HEK293 (cell line): ENCODE results near the gene MOB2.

Source experiments
- CTCF ChIA-PET: fragments of 350-600 bp; formaldehyde crosslinking; extraction: SDS; loops from one replicate; lab custom pipeline; 2021; ENCODE audit warnings: antibody characterized with exemption; lab: Yijun Ruan, JAX
- POLR2A ChIA-PET: fragments of 300-600 bp; formaldehyde crosslinking; extraction: SDS; loops from one replicate; lab custom pipeline; 2020; ENCODE audit warnings: antibody characterized with exemption, inconsistent platforms; lab: Yijun Ruan, JAX
- H3K27ac ChIP-seq: fragments of 200-500 bp; sonication (Bioruptor generic); 2 replicates; pipeline ENCODE4 v1.5.1; 2014; ENCODE audit warnings: low read depth, low read length, control low read depth, inconsistent platforms; ENCODE audit errors: extremely low read depth
- H3K36me3 ChIP-seq, 2 experiments: fragments of 200-500 bp in 1 of 2; sonication (Bioruptor generic) in 1 of 2; 1 replicate in 1 of 2; 2 replicates in 1 of 2; pipeline ENCODE4 v1.5.1; 2014 to 2017; ENCODE audit warnings: inconsistent platforms in 2 of 2, low read length in 2 of 2; ENCODE audit not compliant: control insufficient read depth in 2 of 2, insufficient read depth in 1 of 2
- H3K4me1 ChIP-seq: fragments of 200-500 bp; sonication (Bioruptor generic); 2 replicates; pipeline ENCODE4 v1.5.1; 2014; ENCODE audit warnings: mild to moderate bottlenecking, low read length, inconsistent platforms; ENCODE audit not compliant: control insufficient read depth, insufficient read depth
- H3K4me3 ChIP-seq: 2 replicates; pipeline ENCODE4 v1.5.1; 2011; ENCODE audit warnings: low read depth, mild to moderate bottlenecking, control low read depth, low read length, moderate library complexity
- H3K9me3 ChIP-seq: fragments of 200-500 bp; sonication (Bioruptor generic); 2 replicates; pipeline ENCODE4 v1.5.1; 2014; ENCODE audit warnings: low read depth, low read length, inconsistent platforms; ENCODE audit not compliant: control insufficient read depth, insufficient read depth
- HOXA7 ChIP-seq: sonication (generic); formaldehyde crosslinking; IDR thresholded peaks from 2 replicates; pipeline ENCODE4 v1.8.1; 2022; ENCODE audit warnings: missing genetic modification reagents, borderline replicate concordance
- KLF16 ChIP-seq: fragments of 450-650 bp; formaldehyde crosslinking; IDR thresholded peaks from 2 replicates; pipeline ENCODE4 v1.5.1; 2017; ENCODE audit warnings: missing biosample characterization, missing genetic modification characterization
- KLF7 ChIP-seq: fragments of 450-650 bp; formaldehyde crosslinking; IDR thresholded peaks from 2 replicates; pipeline ENCODE4 v1.5.1; 2016; ENCODE audit warnings: missing biosample characterization, missing genetic modification characterization, borderline replicate concordance
- KLF9 ChIP-seq: fragments of 450-650 bp; formaldehyde crosslinking; IDR thresholded peaks from 2 replicates; pipeline ENCODE4 v1.5.1; 2016; ENCODE audit warnings: missing biosample characterization, missing genetic modification characterization, low read depth
- OVOL3 ChIP-seq: fragments of 450-650 bp; formaldehyde crosslinking; IDR thresholded peaks from 2 replicates; pipeline ENCODE4 v1.5.1; 2016; ENCODE audit warnings: missing biosample characterization, missing genetic modification characterization
- SETDB1 ChIP-seq: IDR thresholded peaks from one replicate; pipeline ENCODE4 v1.6.1; 2017; ENCODE audit warnings: mild to moderate bottlenecking, low read length, moderate library complexity, mixed read lengths; ENCODE audit not compliant: insufficient read length
- ZBTB21 ChIP-seq: fragments of 450-650 bp; formaldehyde crosslinking; IDR thresholded peaks from 2 replicates; pipeline ENCODE4 v1.5.1; 2017; ENCODE audit warnings: missing biosample characterization, missing genetic modification characterization
- ZBTB8A ChIP-seq: fragments of 450-650 bp; formaldehyde crosslinking; IDR thresholded peaks from 2 replicates; pipeline ENCODE4 v1.5.1; 2016; ENCODE audit warnings: missing biosample characterization, missing genetic modification characterization
- ZNF19 ChIP-seq: fragments of 450-650 bp; formaldehyde crosslinking; IDR thresholded peaks from 2 replicates; pipeline ENCODE4; 2016; ENCODE audit warnings: missing biosample characterization, missing genetic modification characterization, low read depth
- ZNF324 ChIP-seq: fragments of 450-650 bp; formaldehyde crosslinking; IDR thresholded peaks from 2 replicates; pipeline ENCODE4 v1.5.1; 2016; ENCODE audit warnings: missing biosample characterization, missing genetic modification characterization
- ZNF366 ChIP-seq: fragments of 450-650 bp; formaldehyde crosslinking; conservative IDR thresholded peaks from 2 replicates; pipeline ENCODE4 v1.5.1; 2016; ENCODE audit warnings: missing biosample characterization, missing genetic modification characterization
- ZNF561 ChIP-seq: fragments of 450-650 bp; IDR thresholded peaks from 2 replicates; pipeline ENCODE4 v1.5.1; 2018; ENCODE audit warnings: missing biosample characterization, missing genetic modification characterization, borderline replicate concordance
- ZNF664 ChIP-seq: fragments of 450-650 bp; formaldehyde crosslinking; IDR thresholded peaks from 2 replicates; pipeline ENCODE4 v1.5.1; 2016; ENCODE audit warnings: missing biosample characterization, missing genetic modification characterization
- ZNF677 ChIP-seq: fragments of 450-650 bp; IDR thresholded peaks from 2 replicates; pipeline ENCODE4 v1.5.0; 2018; ENCODE audit warnings: missing biosample characterization, mild to moderate bottlenecking, missing genetic modification characterization, moderate library complexity
- TF ChIP-seq, protein P1 (sequence below): fragments of 450-650 bp; formaldehyde crosslinking; IDR thresholded peaks from 2 replicates; pipeline ENCODE4 v1.5.1; 2016; ENCODE audit warnings: missing biosample characterization, missing genetic modification characterization
- TF ChIP-seq, protein P2 (sequence below): fragments of 450-650 bp; formaldehyde crosslinking; IDR thresholded peaks from 2 replicates; pipeline ENCODE4 v1.5.1; 2016; ENCODE audit warnings: missing biosample characterization, missing genetic modification characterization
- TF ChIP-seq, protein P3 (sequence below): fragments of 450-650 bp; formaldehyde crosslinking; IDR thresholded peaks from 2 replicates; pipeline ENCODE4 v1.5.1; 2016; ENCODE audit warnings: missing biosample characterization, missing genetic modification characterization
- TF ChIP-seq, protein P4 (sequence below): fragments of 450-650 bp; formaldehyde crosslinking; IDR thresholded peaks from 2 replicates; pipeline ENCODE4 v1.5.1; 2016; ENCODE audit warnings: missing biosample characterization, missing genetic modification characterization

The MOB2 gene

DNA sequence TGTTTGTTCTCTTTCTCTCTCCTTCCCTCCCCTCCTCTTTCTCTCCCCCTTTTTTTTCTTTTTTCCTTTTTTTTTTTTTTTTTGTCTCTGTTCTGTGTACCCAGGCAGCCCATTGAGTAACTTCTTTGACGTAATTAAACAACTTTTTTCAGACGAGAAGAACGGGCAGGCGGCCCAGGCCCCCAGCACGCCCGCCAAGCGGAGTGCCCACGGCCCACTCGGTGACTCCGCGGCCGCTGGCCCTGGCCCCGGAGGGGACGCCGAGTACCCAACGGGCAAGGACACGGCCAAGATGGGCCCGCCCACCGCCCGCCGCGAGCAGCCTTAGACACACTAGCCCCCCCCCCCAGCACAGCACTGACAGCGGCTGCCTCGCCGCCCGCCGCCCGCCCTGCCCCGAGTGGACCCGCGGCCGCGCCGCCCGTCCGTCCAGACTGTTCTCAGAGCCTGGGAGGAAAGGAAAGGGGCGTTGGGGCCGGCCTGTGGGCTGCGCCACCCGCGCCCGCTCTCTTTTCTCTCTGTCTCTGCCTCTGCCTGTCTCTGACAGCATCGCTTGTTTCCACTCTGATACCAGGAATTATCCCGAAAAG lies 26.1 kb downstream of the MOB2 start:
- Histone ChIP-seq H3K9me3 (no peaks in the 10 kb centered on the region), H3K4me3 (no peak overlapping the region), H3K27ac (no peak overlapping the region), H3K4me1 (no peaks in the 10 kb centered on the region), H3K36me3 (peaks cover 0 to 42% of the 10 kb centered on the region in 2 experiments; a peak in 1 of 3 replicates)
- ChIA-PET POLR2A (no interaction called here), CTCF (no interaction called here)
- TF ChIP-seq KLF16 (tag by site-specific recombination) (no peak), ZBTB8A (no peak), ZNF19 (tag by site-specific recombination) (no peak), ZNF561 (no peak), ZNF324 (no peak), OVOL3 (no peak), KLF7 (no peak), ZNF366 (tag by site-specific recombination) (no peak), ZNF664 (tag by site-specific recombination) (no peak), HOXA7 (CRISPR knock-in tag) (no peak), ZBTB21 (tag by site-specific recombination) (no peak), KLF9 (tag by site-specific recombination) (no peak), SETDB1 (no peak), ZNF677 (no peak)
- TF ChIP-seq, protein P1, sequence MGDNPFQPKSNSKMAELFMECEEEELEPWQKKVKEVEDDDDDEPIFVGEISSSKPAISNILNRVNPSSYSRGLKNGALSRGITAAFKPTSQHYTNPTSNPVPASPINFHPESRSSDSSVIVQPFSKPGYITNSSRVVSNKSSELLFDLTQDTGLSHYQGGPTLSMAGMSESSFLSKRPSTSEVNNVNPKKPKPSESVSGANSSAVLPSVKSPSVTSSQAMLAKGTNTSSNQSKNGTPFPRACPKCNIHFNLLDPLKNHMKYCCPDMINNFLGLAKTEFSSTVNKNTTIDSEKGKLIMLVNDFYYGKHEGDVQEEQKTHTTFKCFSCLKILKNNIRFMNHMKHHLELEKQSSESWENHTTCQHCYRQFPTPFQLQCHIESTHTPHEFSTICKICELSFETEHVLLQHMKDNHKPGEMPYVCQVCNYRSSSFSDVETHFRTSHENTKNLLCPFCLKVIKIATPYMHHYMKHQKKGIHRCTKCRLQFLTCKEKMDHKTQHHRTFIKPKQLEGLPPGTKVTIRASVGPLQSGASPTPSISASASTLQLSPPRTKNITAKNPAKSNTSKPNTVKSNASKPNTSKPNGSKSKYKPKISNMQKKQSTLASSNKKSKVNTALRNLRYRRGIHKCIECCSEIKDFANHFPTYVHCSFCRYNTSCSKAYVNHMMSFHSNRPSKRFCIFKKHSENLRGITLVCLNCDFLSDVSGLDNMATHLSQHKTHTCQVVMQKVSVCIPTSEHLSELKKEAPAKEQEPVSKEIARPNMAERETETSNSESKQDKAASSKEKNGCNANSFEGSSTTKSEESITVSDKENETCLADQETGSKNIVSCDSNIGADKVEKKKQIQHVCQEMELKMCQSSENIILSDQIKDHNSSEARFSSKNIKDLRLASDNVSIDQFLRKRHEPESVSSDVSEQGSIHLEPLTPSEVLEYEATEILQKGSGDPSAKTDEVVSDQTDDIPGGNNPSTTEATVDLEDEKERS (tag by site-specific recombination): no peak
- TF ChIP-seq, protein P2, sequence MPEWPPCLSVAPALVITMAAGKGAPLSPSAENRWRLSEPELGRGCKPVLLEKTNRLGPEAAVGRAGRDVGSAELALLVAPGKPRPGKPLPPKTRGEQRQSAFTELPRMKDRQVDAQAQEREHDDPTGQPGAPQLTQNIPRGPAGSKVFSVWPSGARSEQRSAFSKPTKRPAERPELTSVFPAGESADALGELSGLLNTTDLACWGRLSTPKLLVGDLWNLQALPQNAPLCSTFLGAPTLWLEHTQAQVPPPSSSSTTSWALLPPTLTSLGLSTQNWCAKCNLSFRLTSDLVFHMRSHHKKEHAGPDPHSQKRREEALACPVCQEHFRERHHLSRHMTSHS (tag by site-specific recombination): no peak
- TF ChIP-seq, protein P3, sequence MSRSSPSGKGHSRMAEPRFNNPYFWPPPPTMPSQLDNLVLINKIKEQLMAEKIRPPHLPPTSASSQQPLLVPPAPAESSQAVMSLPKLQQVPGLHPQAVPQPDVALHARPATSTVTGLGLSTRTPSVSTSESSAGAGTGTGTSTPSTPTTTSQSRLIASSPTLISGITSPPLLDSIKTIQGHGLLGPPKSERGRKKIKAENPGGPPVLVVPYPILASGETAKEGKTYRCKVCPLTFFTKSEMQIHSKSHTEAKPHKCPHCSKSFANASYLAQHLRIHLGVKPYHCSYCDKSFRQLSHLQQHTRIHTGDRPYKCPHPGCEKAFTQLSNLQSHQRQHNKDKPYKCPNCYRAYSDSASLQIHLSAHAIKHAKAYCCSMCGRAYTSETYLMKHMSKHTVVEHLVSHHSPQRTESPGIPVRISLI (tag by site-specific recombination): no peak

DNA sequence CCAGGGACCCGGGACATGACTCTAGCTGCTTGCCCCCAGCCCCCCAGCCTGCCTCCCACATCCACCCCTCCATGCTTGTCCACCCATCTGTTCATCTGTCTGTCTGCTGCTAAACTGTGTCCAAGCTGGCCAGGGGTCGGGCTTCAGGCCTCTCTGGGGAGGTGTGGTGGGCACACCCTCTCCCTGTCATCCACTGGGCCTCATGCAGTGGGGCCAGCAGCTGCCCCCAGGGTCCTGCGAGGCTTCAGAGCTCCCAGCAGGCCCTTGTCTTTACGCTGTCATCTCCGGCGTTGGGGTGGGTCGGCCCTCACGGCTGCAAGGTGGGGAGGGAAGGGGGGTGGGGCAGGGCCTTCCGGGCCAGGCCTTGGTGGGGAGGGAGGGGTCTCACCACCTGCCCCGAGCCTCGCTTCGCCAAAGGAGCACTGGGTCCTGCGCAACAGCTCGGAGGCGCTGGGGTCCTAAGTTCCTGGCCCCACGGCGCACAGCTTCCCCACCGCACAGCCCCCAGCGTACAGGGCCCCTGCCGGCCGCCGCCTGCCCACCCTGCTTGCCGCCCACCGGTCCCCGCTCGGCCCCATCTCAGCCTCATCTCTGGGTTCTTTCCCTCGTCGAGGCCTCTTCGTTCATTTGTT lies 26.7 kb downstream of the MOB2 start:
- POLR2A ChIA-PET: no interaction called here
- CTCF ChIA-PET: no interaction called here
- Histone ChIP-seq H3K36me3 (peaks cover 0 to 42% of the 10 kb centered on the region in 2 experiments; a peak in 1 of 3 replicates), H3K4me3 (no peak overlapping the region), H3K9me3 (no peaks in the 10 kb centered on the region), H3K4me1 (no peaks in the 10 kb centered on the region)
- TF ChIP-seq, protein P4, sequence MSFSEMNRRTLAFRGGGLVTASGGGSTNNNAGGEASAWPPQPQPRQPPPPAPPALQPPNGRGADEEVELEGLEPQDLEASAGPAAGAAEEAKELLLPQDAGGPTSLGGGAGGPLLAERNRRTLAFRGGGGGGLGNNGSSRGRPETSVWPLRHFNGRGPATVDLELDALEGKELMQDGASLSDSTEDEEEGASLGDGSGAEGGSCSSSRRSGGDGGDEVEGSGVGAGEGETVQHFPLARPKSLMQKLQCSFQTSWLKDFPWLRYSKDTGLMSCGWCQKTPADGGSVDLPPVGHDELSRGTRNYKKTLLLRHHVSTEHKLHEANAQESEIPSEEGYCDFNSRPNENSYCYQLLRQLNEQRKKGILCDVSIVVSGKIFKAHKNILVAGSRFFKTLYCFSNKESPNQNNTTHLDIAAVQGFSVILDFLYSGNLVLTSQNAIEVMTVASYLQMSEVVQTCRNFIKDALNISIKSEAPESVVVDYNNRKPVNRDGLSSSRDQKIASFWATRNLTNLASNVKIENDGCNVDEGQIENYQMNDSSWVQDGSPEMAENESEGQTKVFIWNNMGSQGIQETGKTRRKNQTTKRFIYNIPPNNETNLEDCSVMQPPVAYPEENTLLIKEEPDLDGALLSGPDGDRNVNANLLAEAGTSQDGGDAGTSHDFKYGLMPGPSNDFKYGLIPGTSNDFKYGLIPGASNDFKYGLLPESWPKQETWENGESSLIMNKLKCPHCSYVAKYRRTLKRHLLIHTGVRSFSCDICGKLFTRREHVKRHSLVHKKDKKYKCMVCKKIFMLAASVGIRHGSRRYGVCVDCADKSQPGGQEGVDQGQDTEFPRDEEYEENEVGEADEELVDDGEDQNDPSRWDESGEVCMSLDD: no peak
- TF ChIP-seq KLF9 (tag by site-specific recombination): 0 out of 2 replicates have a peak, but pooled peaks have one; percentile 14
- TF ChIP-seq, all 188 proteins: peak for 1
- no peak overlapping the region for H3K27ac ChIP-seq
